RWPE1 (cell line): ENCODE results near the gene RNPC3.
A peak's percentile ranks its signal among the peaks of the same experiment; 100 is the strongest.

ENCODE experiments used
- CTCF ChIA-PET: fragments of 350-600 bp; sonication (Branson Sonifier 250); formaldehyde crosslinking; extraction: SDS; loops from one replicate; lab custom pipeline; 2021; lab: Yijun Ruan, JAX
- POLR2A ChIA-PET: fragments of 400-600 bp; formaldehyde crosslinking; extraction: SDS; loops from one replicate; lab custom pipeline; 2020; ENCODE audit warnings: antibody characterized with exemption; ENCODE audit not compliant: low non-redundant PET; lab: Yijun Ruan, JAX
- DNase-seq: peaks from one replicate; pipeline ENCODE4 v3.0.0; 2012; ENCODE audit warnings: low spot score
- H3K27ac ChIP-seq: fragments of 450-650 bp; 2 replicates; pipeline ENCODE4 v1.5.1; 2017
- CTCF ChIP-seq: fragments of 450-650 bp; conservative IDR thresholded peaks from 2 replicates; pipeline ENCODE4 v1.5.1; 2017; ENCODE audit warnings: low read depth, mild to moderate bottlenecking

RNPC3 gene

GRCh38 chr1:103520822-103521221 is 4.7 kb upstream of the RNPC3 start:
- ChIA-PET POLR2A (no interaction called here), CTCF (no interaction called here)
- TF ChIP-seq CTCF: no peak
- H3K27ac ChIP-seq: no peak overlapping the region
- DNase-seq: no peak

- TF ChIP-seq CTCF: no peak
- CTCF ChIA-PET: interaction anchor here (0.7 kb wide), 1 partner anchor 76 kb away, joined by 3 read pairs; no protein-coding TSS in a partner anchor
- no peak overlapping the region for H3K27ac ChIP-seq
- POLR2A ChIA-PET: no interaction called here
- DNase-seq: no peak
Measured at GRCh38 chr1:103523346-103523745, 2.2 kb upstream of the RNPC3 start.

GRCh38 chr1:103525114-103525606 is 339 bp upstream of the RNPC3 start:
- POLR2A ChIA-PET: no interaction called here
- H3K27ac ChIP-seq: peak overlapping the region; percentile 97
- peak; percentile 49 for DNase-seq
- no peak for TF ChIP-seq CTCF
- CTCF ChIA-PET: interaction anchor here (0.7 to 1.0 kb wide), 2 partner anchors 11 to 540 kb away, joined by 3 to 5 read pairs; no protein-coding TSS in a partner anchor

GRCh38 chr1:103527331-103527730 is 1.8 kb downstream of the RNPC3 start:
- ChIA-PET POLR2A (interaction anchor here (0.6 kb wide), 1 partner anchor 10 kb away, joined by 4 read pairs; no protein-coding TSS in a partner anchor), CTCF (no interaction called here)
- no peak overlapping the region for H3K27ac ChIP-seq
- TF ChIP-seq CTCF: no peak
- DNase-seq: no peak

GRCh38 chr1:103529746-103530145 is 4.2 kb downstream of the RNPC3 start:
- ChIA-PET CTCF (interaction anchor here (0.5 kb wide), 1 partner anchor 485 kb away, joined by 6 read pairs; no protein-coding TSS in a partner anchor), POLR2A (no interaction called here)
- no peak for TF ChIP-seq CTCF
- no peak overlapping the region for H3K27ac ChIP-seq
- DNase-seq: no peak

GRCh38 chr1:103538226-103538625 is 12.7 kb downstream of the RNPC3 start:
- CTCF ChIA-PET: no interaction called here
- H3K27ac ChIP-seq: no peak overlapping the region
- no peak for DNase-seq
- TF ChIP-seq CTCF: no peak
- POLR2A ChIA-PET: no interaction called here

GRCh38 chr1:103541431-103541830 is 15.9 kb downstream of the RNPC3 start:
- ChIA-PET CTCF (no interaction called here), POLR2A (no interaction called here)
- TF ChIP-seq CTCF: no peak
- no peak for DNase-seq
- no peak overlapping the region for H3K27ac ChIP-seq
